Measurements from ENCODE around the gene CFAP20DC. TPM values are rescaled to one million over a fixed set of nuclear protein-coding genes. Genes with fewer than 3 reads are reported as not detected.

The CFAP20DC gene
- total and polyA plus RNA-seq, 2 experiments from 2014 or later: 2.2 to 2.3 TPM

- no peaks in the 10 kb centered on the region for H4K20me1 ChIP-seq (ENCODE audit: insufficient read depth, poor library complexity, severe bottlenecking)
- H3K4me2 ChIP-seq: no peak overlapping the region
- no peak overlapping the region for H3K27ac ChIP-seq
- H3K4me3 ChIP-seq: no peak overlapping the region
- no peak overlapping the region for H2AFZ ChIP-seq
- no peaks in the 10 kb centered on the region for H3K36me3 ChIP-seq (replicated peaks; ENCODE audit: insufficient read depth, low read depth)
- DNase-seq (ENCODE audit: low spot score): no peak
- H3K4me1 ChIP-seq (ENCODE audit: insufficient read depth): no peaks in the 10 kb centered on the region
- H3K9me2 ChIP-seq (replicated peaks; ENCODE audit: insufficient read depth): no peaks in the 10 kb centered on the region
- no peak for TF ChIP-seq CTCF (IDR thresholded peaks at IDR 0.05; ENCODE audit: poor library complexity)
- TF ChIP-seq EZH2phosphoT487 (IDR thresholded peaks at IDR 0.05; ENCODE audit: low read depth, severe bottlenecking, unreplicated experiment): no peak
- TF ChIP-seq EZH2 (IDR thresholded peaks at IDR 0.05; ENCODE audit: borderline replicate concordance): no peak
- no peaks in the 10 kb centered on the region for H3K79me2 ChIP-seq
- no peaks in the 10 kb centered on the region for H3K27me3 ChIP-seq
- no peaks in the 10 kb centered on the region for H3K9me3 ChIP-seq (ENCODE audit: low read depth)
Observed at GRCh38 chr3:58989163-58989562, 60.7 kb downstream of the CFAP20DC start.

- Histone ChIP-seq H3K9me2 (replicated peaks; ENCODE audit: insufficient read depth) (no peaks in the 10 kb centered on the region), H3K4me2 (no peak overlapping the region), H3K9me3 (ENCODE audit: low read depth) (no peaks in the 10 kb centered on the region), H3K27me3 (no peaks in the 10 kb centered on the region), H3K4me3 (no peak overlapping the region), H3K4me1 (ENCODE audit: insufficient read depth) (no peaks in the 10 kb centered on the region), H4K20me1 (ENCODE audit: insufficient read depth, poor library complexity, severe bottlenecking) (no peaks in the 10 kb centered on the region), H3K79me2 (no peaks in the 10 kb centered on the region), H3K36me3 (replicated peaks; ENCODE audit: insufficient read depth, low read depth) (no peaks in the 10 kb centered on the region), H3K27ac (no peak overlapping the region), H2AFZ (no peak overlapping the region)
- TF ChIP-seq CTCF (IDR thresholded peaks at IDR 0.05; ENCODE audit: poor library complexity): no peak
- TF ChIP-seq EZH2 (IDR thresholded peaks at IDR 0.05; ENCODE audit: borderline replicate concordance): no peak
- TF ChIP-seq EZH2phosphoT487 (IDR thresholded peaks at IDR 0.05; ENCODE audit: low read depth, severe bottlenecking, unreplicated experiment): no peak
- 91% methylated on average over 3 of the region's 3 CpGs for WGBS (ENCODE audit: low lambda C conversion rate, missing lambda C conversion rate)
- DNase-seq (ENCODE audit: low spot score): no peak
Observed at GRCh38 chr3:58988041-58988440, 61.8 kb downstream of the CFAP20DC start.

- no peaks in the 10 kb centered on the region for H3K9me3 ChIP-seq (ENCODE audit: low read depth)
- 91% methylated on average over 4 of the region's 4 CpGs for WGBS (ENCODE audit: low lambda C conversion rate, missing lambda C conversion rate)
- no peak overlapping the region for H2AFZ ChIP-seq
- no peaks in the 10 kb centered on the region for H3K27me3 ChIP-seq
- H3K9me2 ChIP-seq (replicated peaks; ENCODE audit: insufficient read depth): no peaks in the 10 kb centered on the region
- H3K79me2 ChIP-seq: no peaks in the 10 kb centered on the region
- H3K4me2 ChIP-seq: no peak overlapping the region
- no peaks in the 10 kb centered on the region for H3K36me3 ChIP-seq (replicated peaks; ENCODE audit: insufficient read depth, low read depth)
- no peak overlapping the region for H3K27ac ChIP-seq
- DNase-seq (ENCODE audit: low spot score): no peak
- no peak for TF ChIP-seq EZH2phosphoT487 (IDR thresholded peaks at IDR 0.05; ENCODE audit: low read depth, severe bottlenecking, unreplicated experiment)
- TF ChIP-seq CTCF (IDR thresholded peaks at IDR 0.05; ENCODE audit: poor library complexity): no peak
- TF ChIP-seq EZH2 (IDR thresholded peaks at IDR 0.05; ENCODE audit: borderline replicate concordance): no peak
- no peaks in the 10 kb centered on the region for H3K4me1 ChIP-seq (ENCODE audit: insufficient read depth)
- no peaks in the 10 kb centered on the region for H4K20me1 ChIP-seq (ENCODE audit: insufficient read depth, poor library complexity, severe bottlenecking)
- no peak overlapping the region for H3K4me3 ChIP-seq
Observed at GRCh38 chr3:58986654-58987053, 63.2 kb downstream of the CFAP20DC start.

GRCh38 chr3:58979840-58980239, 70.0 kb downstream of the CFAP20DC start:
- no peaks in the 10 kb centered on the region for H3K36me3 ChIP-seq (replicated peaks; ENCODE audit: insufficient read depth, low read depth)
- no peak overlapping the region for H3K27ac ChIP-seq
- H3K9me3 ChIP-seq (ENCODE audit: low read depth): no peaks in the 10 kb centered on the region
- no peaks in the 10 kb centered on the region for H4K20me1 ChIP-seq (ENCODE audit: insufficient read depth, poor library complexity, severe bottlenecking)
- TF ChIP-seq EZH2 (IDR thresholded peaks at IDR 0.05; ENCODE audit: borderline replicate concordance) (no peak), EZH2phosphoT487 (IDR thresholded peaks at IDR 0.05; ENCODE audit: low read depth, severe bottlenecking, unreplicated experiment) (no peak), CTCF (IDR thresholded peaks at IDR 0.05; ENCODE audit: poor library complexity) (no peak)
- no peak for DNase-seq (ENCODE audit: low spot score)
- no peak overlapping the region for H2AFZ ChIP-seq
- H3K9me2 ChIP-seq (replicated peaks; ENCODE audit: insufficient read depth): no peaks in the 10 kb centered on the region
- no peak overlapping the region for H3K4me3 ChIP-seq
- no peaks in the 10 kb centered on the region for H3K4me1 ChIP-seq (ENCODE audit: insufficient read depth)
- no peak overlapping the region for H3K4me2 ChIP-seq
- WGBS (ENCODE audit: low lambda C conversion rate, missing lambda C conversion rate): 88% methylated on average over 4 of the region's 4 CpGs
- H3K27me3 ChIP-seq: no peaks in the 10 kb centered on the region
- no peaks in the 10 kb centered on the region for H3K79me2 ChIP-seq
